Measurements from ENCODE around the gene BLCAP. TPM values are rescaled to one million over a fixed set of nuclear protein-coding genes. Genes with fewer than 3 reads are reported as not detected.

Gene BLCAP
- total and polyA plus RNA-seq, 8 donors, result 65.5 to 75.4 (median 67.4) TPM

- H3K36me3 ChIP-seq, result peaks cover 0 to 44% of the 10 kb centered on the region in 2 donors
- H3K4me3 ChIP-seq, result no peak overlapping the region
- DNase-seq, result no peak
- H3K27ac ChIP-seq, result no peak overlapping the region
- peaks cover 16 to 56% of the 10 kb centered on the region in 2 donors for H3K4me1 ChIP-seq
- no peak for TF ChIP-seq CTCF (IDR thresholded peaks at IDR 0.05)
- peaks cover 0 to 11% of the 10 kb centered on the region in 2 donors for H3K27me3 ChIP-seq
- no peaks in the 10 kb centered on the region for H3K9me3 ChIP-seq
- intact Hi-C loops (cut with DNase I), result no loop called here
- no peak for ATAC-seq
These were observed 9.6 kb downstream of the BLCAP start for GRCh38 chr20:37518059-37518458.

- peak in 1 of 4 donors; percentile 56 for DNase-seq
- H3K27ac ChIP-seq, result no peak overlapping the region
- H3K9me3 ChIP-seq, result no peaks in the 10 kb centered on the region
- H3K27me3 ChIP-seq, result peaks cover 0 to 11% of the 10 kb centered on the region in 2 donors
- H3K4me1 ChIP-seq, result peaks cover 16 to 50% of the 10 kb centered on the region in 2 donors
- intact Hi-C loops (cut with DNase I), result no loop called here
- peaks cover 0 to 52% of the 10 kb centered on the region in 2 donors for H3K36me3 ChIP-seq
- peak; percentile 72 for ATAC-seq
- TF ChIP-seq CTCF (IDR thresholded peaks at IDR 0.05), result no peak
- no peak overlapping the region for H3K4me3 ChIP-seq
These were observed 10.6 kb downstream of the BLCAP start for GRCh38 chr20:37516811-37517750.

- Histone ChIP-seq H3K27me3 (no peaks in the 10 kb centered on the region), H3K9me3 (no peaks in the 10 kb centered on the region), H3K27ac (no peak overlapping the region), H3K4me1 (peaks cover 16 to 40% of the 10 kb centered on the region in 2 donors), H3K36me3 (peaks cover 0 to 58% of the 10 kb centered on the region in 2 donors), H3K4me3 (no peak overlapping the region)
- DNase-seq, result no peak
- no peak for ATAC-seq
- TF ChIP-seq CTCF (IDR thresholded peaks at IDR 0.05), result no peak
- intact Hi-C loops (cut with DNase I), result no loop called here
These were observed 11.8 kb downstream of the BLCAP start for GRCh38 chr20:37515876-37516275.

- Histone ChIP-seq H3K9me3 (no peaks in the 10 kb centered on the region), H3K27me3 (no peaks in the 10 kb centered on the region), H3K36me3 (peaks cover 0 to 76% of the 10 kb centered on the region in 2 donors), H3K4me1 (peaks cover 7 to 20% of the 10 kb centered on the region in 2 donors), H3K27ac (no peak overlapping the region), H3K4me3 (no peak overlapping the region)
- ATAC-seq, result no peak
- intact Hi-C loops (cut with DNase I), result no loop called here
- TF ChIP-seq CTCF (IDR thresholded peaks at IDR 0.05), result no peak
- no peak for DNase-seq
These were observed 13.8 kb downstream of the BLCAP start for GRCh38 chr20:37513779-37514359.

- no peaks in the 10 kb centered on the region for H3K27me3 ChIP-seq
- no peaks in the 10 kb centered on the region for H3K4me1 ChIP-seq
- no peak for ATAC-seq
- peaks cover 0 to 68% of the 10 kb centered on the region in 2 donors for H3K36me3 ChIP-seq
- DNase-seq, result no peak
- no peak for TF ChIP-seq CTCF (IDR thresholded peaks at IDR 0.05)
- no peaks in the 10 kb centered on the region for H3K9me3 ChIP-seq
- intact Hi-C loops (cut with DNase I), result no loop called here
- H3K27ac ChIP-seq, result no peak overlapping the region
- H3K4me3 ChIP-seq, result no peak overlapping the region
These were observed 15.9 kb downstream of the BLCAP start for GRCh38 chr20:37511610-37512275.

Data from left lung (tissue), 10 donors.